Body of pancreas (tissue), 4 donors: ENCODE data around the gene HRG.

ENCODE experiments used
- CTCF ChIP-seq, 7 experiments: fragments of 450-650 bp in 4 of 7; fragments of 200-600 bp in 3 of 7; sonication (generic) in 3 of 7; IDR thresholded peaks; one replicate each; pipeline ENCODE4 v1.5.1; 2016 to 2019; ENCODE audit warnings: antibody characterized with exemption in 7 of 7
- POLR2A ChIP-seq, 3 donors: fragments of 450-650 bp; IDR thresholded peaks; one replicate each; pipeline ENCODE4 v1.6.1; 2016; ENCODE audit warnings: antibody characterized with exemption in 3 of 3, mild to moderate bottlenecking in 2 of 3

GRCh38 chr3:186670155-186670554 is 4.3 kb downstream of the HRG start:
- TF ChIP-seq CTCF (IDR thresholded peaks at IDR 0.05) (no peak), POLR2A (IDR thresholded peaks at IDR 0.05) (no peak)
